Measurements from ENCODE around the gene LAMA2. TPM values are rescaled to one million over a fixed set of nuclear protein-coding genes. Genes with fewer than 3 reads are reported as not detected.

LAMA2 gene
- polyA plus RNA-seq, 3 donors from 2014 or later = 0.17 to 1.2 (median 0.34) TPM

GRCh38 chr6:128929869-128930268 lies 46.9 kb downstream of the LAMA2 start:
- Mint-ChIP-seq H3K9me3 (peaks cover 0 to 8% (median 0%) of the 10 kb centered on the region in 6 donors), H3K27me3 (ENCODE audit: low read depth in 3 of 3) (peaks cover 0 to 2% (median 1%) of the 10 kb centered on the region in 3 donors), H3K27ac (no peak overlapping the region), H3K4me1 (no peaks in the 10 kb centered on the region), H3K4me3 (no peak overlapping the region), H3K36me3 (no peaks in the 10 kb centered on the region)
- DNase-seq = no peak

- peaks cover 0 to 9% (median 0%) of the 10 kb centered on the region in 6 donors for H3K9me3 Mint-ChIP-seq
- no peaks in the 10 kb centered on the region for H3K36me3 Mint-ChIP-seq
- H3K27me3 Mint-ChIP-seq (ENCODE audit: low read depth in 3 of 3) = peaks cover 0 to 2% (median 2%) of the 10 kb centered on the region in 3 donors
- no peak for DNase-seq
- H3K27ac Mint-ChIP-seq = no peak overlapping the region
- H3K4me3 Mint-ChIP-seq = no peak overlapping the region
- H3K4me1 Mint-ChIP-seq = no peaks in the 10 kb centered on the region
These were observed 47.4 kb downstream of the LAMA2 start for GRCh38 chr6:128930321-128930720.

GRCh38 chr6:128932061-128932460 lies 49.1 kb downstream of the LAMA2 start:
- H3K4me1 Mint-ChIP-seq = no peaks in the 10 kb centered on the region

GRCh38 chr6:128950864-128951263 lies 67.9 kb downstream of the LAMA2 start:
- DNase-seq = no peak
- no peak overlapping the region for H3K4me3 Mint-ChIP-seq
- H3K27ac Mint-ChIP-seq = no peak overlapping the region
- H3K27me3 Mint-ChIP-seq (ENCODE audit: low read depth in 3 of 3) = peaks cover 0 to 3% (median 3%) of the 10 kb centered on the region in 3 donors
- peaks cover 0 to 2% (median 0%) of the 10 kb centered on the region in 6 donors for H3K9me3 Mint-ChIP-seq
- no peaks in the 10 kb centered on the region for H3K4me1 Mint-ChIP-seq
- H3K36me3 Mint-ChIP-seq = no peaks in the 10 kb centered on the region

More at GRCh38 chr6:128932061-128932460, 49.1 kb downstream of the LAMA2 start:
- Mint-ChIP-seq H3K9me3 (peaks cover 0 to 9% (median 0%) of the 10 kb centered on the region in 6 donors), H3K27me3 (ENCODE audit: low read depth in 3 of 3) (peaks cover 0 to 7% (median 2%) of the 10 kb centered on the region in 3 donors), H3K4me3 (no peak overlapping the region), H3K36me3 (no peaks in the 10 kb centered on the region), H3K27ac (no peak overlapping the region)
- no peak for DNase-seq

DNA sequence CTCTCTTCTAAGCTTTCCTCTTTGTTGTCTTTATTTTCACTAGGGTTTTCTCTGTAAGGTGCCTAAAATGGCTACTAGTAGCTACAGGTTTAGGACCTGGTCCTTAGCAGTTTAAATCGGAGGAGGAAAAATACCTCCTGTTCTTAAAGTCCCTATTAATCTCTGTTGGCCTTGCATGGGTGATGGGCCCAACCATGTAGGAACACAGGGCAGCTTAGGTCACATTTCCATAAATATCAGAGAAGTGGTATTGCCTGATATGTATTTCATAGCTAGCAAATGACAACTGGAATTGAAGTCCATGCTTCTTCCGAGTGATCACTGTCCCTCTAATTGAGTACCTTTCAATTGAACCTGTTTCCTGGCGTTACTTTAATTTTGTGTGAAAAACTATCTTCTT lies 70.0 kb downstream of the LAMA2 start:
- Mint-ChIP-seq H3K27me3 (ENCODE audit: low read depth in 3 of 3) (peaks cover 0 to 3% (median 0%) of the 10 kb centered on the region in 3 donors), H3K4me1 (no peaks in the 10 kb centered on the region), H3K4me3 (no peak overlapping the region), H3K27ac (no peak overlapping the region), H3K9me3 (peaks cover 0 to 2% (median 0%) of the 10 kb centered on the region in 6 donors), H3K36me3 (no peaks in the 10 kb centered on the region)
- no peak for DNase-seq

- Mint-ChIP-seq H3K27ac (no peak overlapping the region), H3K36me3 (no peaks in the 10 kb centered on the region), H3K4me3 (no peak overlapping the region), H3K27me3 (ENCODE audit: low read depth in 3 of 3) (peaks cover 0 to 2% (median 0%) of the 10 kb centered on the region in 3 donors), H3K4me1 (no peaks in the 10 kb centered on the region), H3K9me3 (peaks cover 0 to 2% (median 0%) of the 10 kb centered on the region in 6 donors)
- DNase-seq = no peak
These were observed 71.5 kb downstream of the LAMA2 start for GRCh38 chr6:128954308-128955043.

DNA sequence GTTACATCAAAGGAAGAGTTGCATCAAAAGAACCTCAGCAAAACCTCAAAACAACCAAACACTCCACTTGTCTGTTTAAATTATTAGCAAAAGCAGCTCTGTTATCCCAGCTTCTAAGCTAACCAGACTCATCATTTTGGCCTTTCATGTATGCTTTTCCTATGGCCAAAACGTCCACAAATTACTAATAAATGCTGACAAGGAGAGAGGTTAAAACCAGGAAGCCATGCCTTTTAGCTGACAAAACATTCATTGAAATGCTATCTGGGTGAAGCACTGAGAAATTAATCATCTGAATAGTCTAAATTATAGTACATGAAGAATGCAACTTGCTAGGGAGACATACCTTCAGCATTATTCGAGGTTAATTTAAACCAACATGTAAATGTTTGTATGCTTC lies 80.6 kb downstream of the LAMA2 start:
- Mint-ChIP-seq H3K4me3 (no peak overlapping the region), H3K9me3 (peaks cover 0 to 4% (median 0%) of the 10 kb centered on the region in 6 donors), H3K27ac (no peak overlapping the region)

GRCh38 chr6:128964233-128964755 lies 81.4 kb downstream of the LAMA2 start:
- H3K27me3 Mint-ChIP-seq (ENCODE audit: low read depth in 3 of 3) = peaks cover 2 to 3% (median 2%) of the 10 kb centered on the region in 3 donors
- H3K9me3 Mint-ChIP-seq = peaks cover 0 to 4% (median 0%) of the 10 kb centered on the region in 6 donors
- H3K4me1 Mint-ChIP-seq = no peaks in the 10 kb centered on the region
- no peak for DNase-seq
- H3K36me3 Mint-ChIP-seq = no peaks in the 10 kb centered on the region
- H3K27ac Mint-ChIP-seq = no peak overlapping the region
- no peak overlapping the region for H3K4me3 Mint-ChIP-seq

More for the DNA sequence above, 80.6 kb downstream of the LAMA2 start:
- DNase-seq = no peak
- H3K36me3 Mint-ChIP-seq = no peaks in the 10 kb centered on the region
- H3K27me3 Mint-ChIP-seq (ENCODE audit: low read depth in 3 of 3) = peaks cover 2 to 3% (median 2%) of the 10 kb centered on the region in 3 donors
- H3K4me1 Mint-ChIP-seq = no peaks in the 10 kb centered on the region

DNA sequence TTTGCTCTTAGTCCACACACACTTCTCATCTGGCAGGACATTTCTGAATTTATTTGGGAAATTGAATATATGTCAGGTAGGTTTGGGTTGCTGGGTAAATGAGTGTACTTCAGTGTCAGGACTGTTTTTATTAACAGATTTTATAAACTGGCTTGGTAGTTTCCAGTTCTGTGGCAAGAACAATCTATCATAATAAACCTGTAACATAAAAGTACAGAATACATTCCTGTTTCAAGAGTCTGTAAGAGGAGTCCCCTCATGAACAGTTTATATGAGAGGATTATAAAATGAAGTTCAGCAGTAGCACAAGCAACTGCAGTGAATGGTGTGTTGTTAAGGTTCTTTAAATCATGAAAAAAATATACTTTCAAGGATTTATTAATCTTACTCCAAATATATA lies 81.8 kb downstream of the LAMA2 start:
- no peak for DNase-seq
- Mint-ChIP-seq H3K4me3 (no peak overlapping the region), H3K9me3 (peaks cover 0 to 4% (median 0%) of the 10 kb centered on the region in 6 donors), H3K4me1 (no peaks in the 10 kb centered on the region), H3K36me3 (no peaks in the 10 kb centered on the region), H3K27ac (no peak overlapping the region), H3K27me3 (ENCODE audit: low read depth in 3 of 3) (peaks cover 2 to 3% (median 2%) of the 10 kb centered on the region in 3 donors)

DNA sequence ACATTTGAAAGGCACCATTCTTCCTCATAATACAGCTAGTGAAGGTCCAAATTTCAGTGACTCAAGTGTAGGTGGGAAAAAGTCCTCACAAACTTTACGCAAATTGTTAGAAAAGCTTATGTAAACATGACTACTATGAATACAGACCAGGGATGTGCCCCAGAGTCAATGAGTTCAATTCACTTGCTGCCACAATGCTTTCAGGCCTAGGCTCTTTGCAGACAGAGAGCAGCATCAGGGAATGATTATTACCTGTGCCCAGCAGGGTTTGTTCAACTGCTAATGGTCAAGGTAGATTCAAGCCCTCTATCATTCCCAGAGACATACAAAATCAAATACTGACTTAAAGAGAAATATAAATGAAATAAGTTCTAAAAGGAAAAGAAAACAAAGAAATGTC lies 84.0 kb downstream of the LAMA2 start:
- no peak overlapping the region for H3K27ac Mint-ChIP-seq
- H3K27me3 Mint-ChIP-seq (ENCODE audit: low read depth in 3 of 3) = peaks cover 0 to 2% (median 2%) of the 10 kb centered on the region in 3 donors
- H3K4me1 Mint-ChIP-seq = no peaks in the 10 kb centered on the region
- H3K36me3 Mint-ChIP-seq = no peaks in the 10 kb centered on the region
- no peak overlapping the region for H3K4me3 Mint-ChIP-seq
- peaks cover 0 to 4% (median 0%) of the 10 kb centered on the region in 6 donors for H3K9me3 Mint-ChIP-seq
- no peak for DNase-seq

GRCh38 chr6:128979071-128979470 lies 96.1 kb downstream of the LAMA2 start:
- Mint-ChIP-seq H3K27me3 (ENCODE audit: low read depth in 3 of 3) (peaks cover 0 to 2% (median 2%) of the 10 kb centered on the region in 3 donors), H3K27ac (no peak overlapping the region), H3K9me3 (peaks cover 0 to 2% (median 0%) of the 10 kb centered on the region in 6 donors), H3K4me3 (no peak overlapping the region), H3K36me3 (no peaks in the 10 kb centered on the region), H3K4me1 (no peaks in the 10 kb centered on the region)
- DNase-seq = no peak

DNA sequence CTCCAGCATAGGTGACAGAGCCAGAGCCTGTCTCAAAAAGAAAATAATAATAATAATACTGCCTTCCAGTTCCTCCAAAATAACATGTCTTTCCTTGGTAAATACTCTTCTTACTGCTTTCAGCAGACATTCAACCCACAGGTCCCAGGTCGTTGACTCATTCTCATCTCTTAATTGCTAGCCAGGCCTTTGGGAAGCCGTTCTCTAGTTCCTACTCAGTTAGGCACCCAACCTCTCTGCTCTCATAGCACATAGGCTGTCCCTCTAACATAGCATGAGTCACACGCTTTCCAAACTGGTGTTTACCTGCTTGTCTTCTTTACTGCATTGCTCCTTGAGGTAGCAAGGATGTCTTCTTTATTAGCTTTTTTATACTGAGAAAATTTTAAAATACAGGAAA lies 98.8 kb downstream of the LAMA2 start:
- Mint-ChIP-seq H3K27me3 (ENCODE audit: low read depth in 3 of 3) (peaks cover 0 to 2% (median 0%) of the 10 kb centered on the region in 3 donors), H3K36me3 (no peaks in the 10 kb centered on the region), H3K4me1 (no peaks in the 10 kb centered on the region), H3K27ac (no peak overlapping the region), H3K4me3 (no peak overlapping the region), H3K9me3 (peaks cover 0 to 2% (median 0%) of the 10 kb centered on the region in 6 donors)
- DNase-seq = no peak

GRCh38 chr6:128990360-128990759 lies 107.4 kb downstream of the LAMA2 start:
- H3K27ac Mint-ChIP-seq = no peak overlapping the region
- H3K4me1 Mint-ChIP-seq = no peaks in the 10 kb centered on the region
- no peak for DNase-seq
- no peak overlapping the region for H3K4me3 Mint-ChIP-seq
- peaks cover 0 to 4% (median 3%) of the 10 kb centered on the region in 3 donors for H3K27me3 Mint-ChIP-seq (ENCODE audit: low read depth in 3 of 3)
- H3K9me3 Mint-ChIP-seq = no peaks in the 10 kb centered on the region
- H3K36me3 Mint-ChIP-seq = no peaks in the 10 kb centered on the region

GRCh38 chr6:128990915-128991314 lies 108.0 kb downstream of the LAMA2 start:
- H3K9me3 Mint-ChIP-seq = no peaks in the 10 kb centered on the region
- no peaks in the 10 kb centered on the region for H3K36me3 Mint-ChIP-seq
- H3K4me3 Mint-ChIP-seq = no peak overlapping the region
- peaks cover 0 to 4% (median 3%) of the 10 kb centered on the region in 3 donors for H3K27me3 Mint-ChIP-seq (ENCODE audit: low read depth in 3 of 3)
- no peak overlapping the region for H3K27ac Mint-ChIP-seq
- H3K4me1 Mint-ChIP-seq = no peaks in the 10 kb centered on the region
- no peak for DNase-seq

Measured in immature natural killer cell (primary cell).